K562 (cell line): ENCODE data around the gene GLP2R. TPM values are rescaled to one million over a fixed set of nuclear protein-coding genes. Genes with fewer than 3 reads are reported as not detected.
"Not testable (repeated sequence)": the region's sequence is repeated elsewhere in the genome, so short reads cannot be mapped to it uniquely, and the experiment has no call there.

ENCODE experiments used
- ATAC-seq: fragments of 200-7000 bp; cut with Tn5 transposase; 3 replicates; pipeline ENCODE4 v1.9.1; 2020; ENCODE audit warnings: moderate library complexity
- BruUV-seq: library from RNA; stranded (reverse); fragments of 400-500 nt; replicated peaks from 2 replicates; lab custom pipeline; 2021; lab: Mats Ljungman, UMichigan
- CTCF ChIA-PET: fragments of 300-600 bp; formaldehyde crosslinking; extraction: SDS; loops from one replicate; lab custom pipeline; 2021; ENCODE audit warnings: low intra/inter-chr PET ratio; lab: Yijun Ruan, JAX
- POLR2A ChIA-PET: fragments of 300-600, 350-650 bp; sonication (Branson Sonifier 250); formaldehyde crosslinking; extraction: SDS; loops from one replicate; lab custom pipeline; 2021; ENCODE audit warnings: antibody characterized with exemption, inconsistent platforms; lab: Yijun Ruan, JAX
- DNase-seq, 4 experiments: peaks; one replicate each; pipeline versions ENCODE4 v3.0.0 to v3.0.0-alpha.2; 2011 to 2018; ENCODE audit warnings: low spot score in 3 of 4, mixed read lengths in 3 of 4; ENCODE audit errors: extremely low read depth in 1 of 4
- FAIRE-seq: peaks from 2 replicates; lab custom pipeline; 2011; peaks lifted over from hg19 to GRCh38; lab: Jason Lieb, UNC
- H2AFZ ChIP-seq: 2 replicates; pipeline ENCODE4 v1.6.0; 2011; ENCODE audit warnings: low read depth, low read length, control low read depth, inconsistent platforms
- H3K27ac ChIP-seq: fragments of 200-600 bp; 3 replicates; pipeline ENCODE4 v1.8.0; 2011; ENCODE audit warnings: low read depth, mild to moderate bottlenecking, control low read depth, inconsistent platforms, low read length, moderate library complexity, mixed read lengths; ENCODE audit errors: extremely low read depth
- H3K27me3 ChIP-seq, 2 experiments: fragments of 300-600 bp in 1 of 2; 2 replicates in 1 of 2; 3 replicates in 1 of 2; pipeline versions ENCODE4 v1.6.0 to v1.8.0; 2011; ENCODE audit warnings: inconsistent platforms in 2 of 2, low read length in 2 of 2, mild to moderate bottlenecking in 1 of 2, mixed read lengths in 1 of 2, moderate library complexity in 1 of 2; ENCODE audit not compliant: control insufficient read depth in 2 of 2, insufficient read depth in 2 of 2
- H3K36me3 ChIP-seq: fragments of 300-600 bp; 3 replicates; pipeline ENCODE4 v1.8.0; 2011; ENCODE audit warnings: mild to moderate bottlenecking, low read length, inconsistent platforms; ENCODE audit not compliant: control insufficient read depth, insufficient read depth
- H3K4me1 ChIP-seq, 2 experiments: fragments of 200-600 bp in 1 of 2; replicated peaks in 1 of 2; 2 replicates in 1 of 2; 3 replicates in 1 of 2; pipeline versions ENCODE4 v1.5.1 to v1.8.0; 2011; ENCODE audit warnings: inconsistent platforms in 2 of 2, low read length in 2 of 2, mild to moderate bottlenecking in 1 of 2, mixed read lengths in 1 of 2, moderate library complexity in 1 of 2; ENCODE audit not compliant: control insufficient read depth in 2 of 2, insufficient read depth in 2 of 2
- H3K4me2 ChIP-seq: 2 replicates; pipeline ENCODE4 v1.6.1; 2011; ENCODE audit warnings: low read length, control low read depth, inconsistent platforms, mixed read lengths; ENCODE audit not compliant: insufficient read depth
- H3K4me3 ChIP-seq: fragments of 200-600 bp; sonication (generic), shearing (Covaris generic); 2 replicates; pipeline ENCODE4 v1.5.1; 2016; ENCODE audit warnings: control low read depth, inconsistent platforms
- H3K79me2 ChIP-seq: fragments of 200-600 bp; 3 replicates; pipeline ENCODE4 v1.8.0; 2011; ENCODE audit warnings: low read length, inconsistent platforms; ENCODE audit not compliant: control insufficient read depth, insufficient read depth
- H3K9ac ChIP-seq, 2 experiments: 2 replicates each; pipeline versions ENCODE4 v1.6.0 to v1.6.1; 2011; ENCODE audit warnings: low read depth in 2 of 2, low read length in 2 of 2, control low read depth in 1 of 2, inconsistent platforms in 1 of 2, mild to moderate bottlenecking in 1 of 2, mixed read lengths in 1 of 2; ENCODE audit not compliant: insufficient read depth in 1 of 2
- H3K9me1 ChIP-seq: one replicate; pipeline ENCODE4 v1.6.0; 2011; ENCODE audit warnings: inconsistent platforms, mild to moderate bottlenecking, low read length, moderate library complexity; ENCODE audit not compliant: control insufficient read depth, insufficient read depth
- H3K9me3 ChIP-seq: replicated peaks from 2 replicates; pipeline ENCODE4 v1.5.1; 2011; ENCODE audit warnings: low read depth, low read length, inconsistent platforms; ENCODE audit not compliant: control insufficient read depth, insufficient read depth
- H4K20me1 ChIP-seq: replicated peaks from 2 replicates; pipeline ENCODE4 v1.6.1; 2011; ENCODE audit warnings: low read length, inconsistent platforms, mixed read lengths; ENCODE audit not compliant: control insufficient read depth, insufficient read depth
- CREM ChIP-seq: IDR thresholded peaks from 2 replicates; pipeline ENCODE4 v1.6.1; 2014; ENCODE audit warnings: antibody characterized with exemption, low read depth
- FOXK2 ChIP-seq, 2 experiments: fragments of 450-650 bp; IDR thresholded peaks in 1 of 2; conservative IDR thresholded peaks in 1 of 2; 2 replicates each; pipeline ENCODE4 v1.6.1; 2016; ENCODE audit warnings: low read depth in 2 of 2, mild to moderate bottlenecking in 1 of 2
- NR4A1 ChIP-seq, 2 experiments: fragments of 250-450 bp in 1 of 2; fragments of 450-650 bp in 1 of 2; sonication (Bioruptor Pico) in 1 of 2; IDR thresholded peaks; 2 replicates each; pipeline versions ENCODE4 v1.4.0 to v1.6.1; 2016 to 2020; ENCODE audit warnings: mild to moderate bottlenecking in 2 of 2, missing compliant biosample characterization in 1 of 2, missing genetic modification characterization in 1 of 2, moderate library complexity in 1 of 2
- ZNF133 ChIP-seq: fragments of 250-450 bp; sonication (Bioruptor Pico); IDR thresholded peaks from 2 replicates; pipeline ENCODE4 v1.4.0; 2020; ENCODE audit warnings: mild to moderate bottlenecking
- ZNF696 ChIP-seq: fragments of 250-450 bp; sonication (Bioruptor Pico); conservative IDR thresholded peaks from 2 replicates; pipeline ENCODE4 v1.4.0; 2020; ENCODE audit warnings: mild to moderate bottlenecking, moderate library complexity
- WGBS: fragments of 100-300 bp; shearing (Covaris generic); methylation state at CpG from one replicate; pipeline ENCODE4 v1.1.6; 2016; ENCODE audit warnings: low coverage, mixed read lengths; ENCODE audit not compliant: insufficient coverage; ENCODE audit errors: missing lambda C conversion rate; 5-methylcytosine and 5-hydroxymethylcytosine counted together
- in situ Hi-C: fragments of 300-500 bp; cut with MboI; formaldehyde crosslinking; loops from 4 replicates; pipeline ENCODE4 v1.15.0; 2018; ENCODE audit warnings: inconsistent platforms, mixed read lengths
- intact Hi-C: fragments of 100-400 bp; cut with micrococcal nuclease; formaldehyde crosslinking; loops from 2 replicates; pipeline ENCODE4 v1.14.2; 2022
- polyA plus RNA-seq, 8 experiments: library from polyadenylated mRNA; depleted of rRNA in 4 of 8; stranded (reverse) in 5 of 8; unstranded in 3 of 8; fragments of >200 nt; fragmentation: Nextera tagmentation in 2 of 8; fragmentation: Illumina TruSeq in 1 of 8; extraction: Ambion mirVana in 2 of 8; extraction: Trizol in 1 of 8; gene quantifications; 2 replicates each; pipeline versions ENCODE4 v1.2.1 to v1.2.3, GENCODE V29; 2011 to 2014; ENCODE audit warnings: inconsistent platforms in 1 of 8, missing spikeins in 1 of 8
- total RNA-seq, 7 experiments: library from RNA; depleted of rRNA in 6 of 7; stranded (reverse); fragments of >200 nt in 6 of 7; fragmentation: Illumina TruSeq in 2 of 7; extraction: Trizol in 2 of 7; gene quantifications; 2 replicates each; pipeline versions ENCODE4 v1.2.1 to v1.2.3, GENCODE V29; 2011 to 2021; ENCODE audit warnings: low replicate concordance in 1 of 7
- TF ChIP-seq, protein P1 (sequence below): fragments of 450-650 bp; formaldehyde crosslinking; IDR thresholded peaks from 2 replicates; pipeline ENCODE4 v1.4.0; 2020; ENCODE audit warnings: mild to moderate bottlenecking, moderate library complexity

Gene GLP2R
- total and polyA plus RNA-seq, 9 of the 15 experiments (the other 6 are each of a cell fraction or from before 2014, with no cell fraction given) = not detected

DNA sequence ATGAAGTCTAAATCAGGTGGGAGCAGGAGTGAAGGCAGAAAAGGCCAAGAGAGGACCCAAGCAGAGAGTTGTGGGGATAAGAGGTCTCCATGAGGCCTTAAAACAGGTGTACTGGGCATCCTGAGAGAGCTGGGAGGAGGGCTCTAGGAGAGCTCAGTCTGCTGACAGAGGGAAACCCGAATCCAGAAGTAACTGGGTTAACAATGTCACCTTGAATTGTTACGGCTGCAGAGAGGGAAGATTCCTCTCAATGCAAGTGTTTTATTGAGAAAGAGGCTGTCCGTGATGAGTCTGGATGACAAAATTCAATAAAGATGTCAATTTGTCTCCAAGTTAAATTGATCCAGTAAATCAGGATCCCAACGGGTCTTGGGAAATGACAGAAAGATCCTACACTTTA lies 42.7 kb upstream of the GLP2R start (continued):
- TF ChIP-seq, protein P1, sequence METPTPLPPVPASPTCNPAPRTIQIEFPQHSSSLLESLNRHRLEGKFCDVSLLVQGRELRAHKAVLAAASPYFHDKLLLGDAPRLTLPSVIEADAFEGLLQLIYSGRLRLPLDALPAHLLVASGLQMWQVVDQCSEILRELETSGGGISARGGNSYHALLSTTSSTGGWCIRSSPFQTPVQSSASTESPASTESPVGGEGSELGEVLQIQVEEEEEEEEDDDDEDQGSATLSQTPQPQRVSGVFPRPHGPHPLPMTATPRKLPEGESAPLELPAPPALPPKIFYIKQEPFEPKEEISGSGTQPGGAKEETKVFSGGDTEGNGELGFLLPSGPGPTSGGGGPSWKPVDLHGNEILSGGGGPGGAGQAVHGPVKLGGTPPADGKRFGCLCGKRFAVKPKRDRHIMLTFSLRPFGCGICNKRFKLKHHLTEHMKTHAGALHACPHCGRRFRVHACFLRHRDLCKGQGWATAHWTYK (CRISPR knock-in tag) = no peak
- no peak for TF ChIP-seq ZNF696 (CRISPR knock-in tag)
- TF ChIP-seq FOXK2 (conservative IDR thresholded peaks at IDR 0.05 in 1 of 2, IDR thresholded peaks at IDR 0.05 in 1 of 2; ENCODE audit: low read depth in 2 of 2) = no peak
- no peak for TF ChIP-seq ZNF133 (CRISPR knock-in tag)
- no peak for TF ChIP-seq NR4A1 (CRISPR knock-in tag; IDR thresholded peaks at IDR 0.05)
- TF ChIP-seq NR4A1 (tag; IDR thresholded peaks at IDR 0.05) = no peak
- no peak for TF ChIP-seq CREM

GRCh38 chr17:9783465-9783864 lies 42.3 kb upstream of the GLP2R start:
- H4K20me1 ChIP-seq, POLR2A ChIA-PET, H3K36me3 ChIP-seq, intact Hi-C loops, H3K79me2 ChIP-seq, H3K9me3 ChIP-seq, H3K9me1 ChIP-seq, DNase-seq, H3K9ac ChIP-seq, H3K4me1 ChIP-seq, CTCF ChIA-PET, H3K27me3 ChIP-seq, FAIRE-seq, H2AFZ ChIP-seq, ATAC-seq, H3K27ac ChIP-seq, in situ Hi-C loops, H3K4me2 ChIP-seq, H3K4me3 ChIP-seq, BruUV-seq: not testable (repeated sequence)
- WGBS = 0% methylated on average over 3 of the region's 5 CpGs
